Small intestine (tissue), 7 donors: ENCODE data around the gene TMEM59. TPM values are rescaled to one million over a fixed set of nuclear protein-coding genes. Genes with fewer than 3 reads are reported as not detected.
"Not testable (repeated sequence)": the region's sequence is repeated elsewhere in the genome, so short reads cannot be mapped to it uniquely, and the experiment has no call there.

Source experiments
- DNase-seq, 2 donors: peaks; one replicate each; pipeline versions ENCODE4 v3.0.0 to v3.0.0-alpha.2; 2013
- FAIRE-seq: peaks from 2 replicates; lab custom pipeline; 2012; peaks lifted over from hg19 to GRCh38; lab: Jason Lieb, UNC
- H3K27ac ChIP-seq, 3 donors: one replicate each; pipeline ENCODE4 v1.5.1; 2013; ENCODE audit warnings: low read length in 2 of 3, mild to moderate bottlenecking in 2 of 3, control low read depth in 1 of 3, inconsistent platforms in 1 of 3, low read depth in 1 of 3, moderate library complexity in 1 of 3
- H3K27me3 ChIP-seq, 3 donors: one replicate each; pipeline ENCODE4 v1.6.1; 2013; ENCODE audit warnings: low read length in 3 of 3, inconsistent platforms in 1 of 3; ENCODE audit not compliant: control insufficient read depth in 3 of 3, insufficient read depth in 3 of 3
- H3K36me3 ChIP-seq, 3 donors: one replicate each; pipeline ENCODE4 v1.6.1; 2013; ENCODE audit warnings: low read length in 3 of 3, inconsistent platforms in 1 of 3, low read depth in 1 of 3, mild to moderate bottlenecking in 1 of 3, moderate library complexity in 1 of 3; ENCODE audit not compliant: control insufficient read depth in 3 of 3, insufficient read depth in 2 of 3
- H3K4me1 ChIP-seq, 3 donors: one replicate each; pipeline ENCODE4 v1.6.1; 2013; ENCODE audit warnings: low read length in 2 of 3, inconsistent platforms in 1 of 3, low read depth in 1 of 3, mild to moderate bottlenecking in 1 of 3, moderate library complexity in 1 of 3; ENCODE audit not compliant: control insufficient read depth in 3 of 3, insufficient read depth in 2 of 3
- H3K4me3 ChIP-seq, 3 donors: one replicate each; pipeline ENCODE4 v1.5.1; 2013; ENCODE audit warnings: low read length in 3 of 3, control low read depth in 1 of 3, inconsistent platforms in 1 of 3, low read depth in 1 of 3, mild to moderate bottlenecking in 1 of 3, moderate library complexity in 1 of 3
- H3K9me3 ChIP-seq, 2 donors: one replicate each; pipeline ENCODE4 v1.6.1; 2013; ENCODE audit warnings: low read depth in 1 of 2, low read length in 1 of 2; ENCODE audit not compliant: control insufficient read depth in 2 of 2, insufficient read depth in 1 of 2
- WGBS, 3 donors: extraction: QIAGEN DNeasy Blood & Tissue Kit; methylation state at CpG; one replicate each; pipeline ENCODE4 v1.1.7; 2013; 5-methylcytosine and 5-hydroxymethylcytosine counted together
- polyA plus RNA-seq, 4 donors: library from polyadenylated mRNA; stranded (reverse) in 3 of 4; unstranded in 1 of 4; fragments of 200-250 nt in 3 of 4; fragments of 120-200 nt in 1 of 4; gene quantifications; one replicate each; pipeline versions ENCODE4 v1.2.1 to v1.2.3, GENCODE V29; 2013
- donor health status: healthy with polysubstance abuse.
- donor health status: control.
- donor health status: control.
- donor health status: Bipolar disorder and iron deficiency.
- donor health status: healthy.

TMEM59 gene
- polyA plus RNA-seq, 4 donors: 156 to 447 (median 212) TPM

- 77 to 83% (median 78%) methylated on average over 5 of the region's 5 CpGs for WGBS, 3 donors
- Histone ChIP-seq H3K4me1 (peaks cover 0 to 19% (median 0%) of the 10 kb centered on the region in 3 donors), H3K36me3 (peaks cover 0 to 5% (median 4%) of the 10 kb centered on the region in 3 donors), H3K27ac (peak overlapping the region in 1 of 3 donors; percentile 54), H3K27me3 (no peaks in the 10 kb centered on the region), H3K9me3 (no peaks in the 10 kb centered on the region), H3K4me3 (no peak overlapping the region)
- DNase-seq (peak; percentile 28 to 61), FAIRE-seq (no peak)
Measured at GRCh38 chr1:54027848-54028247, 25.2 kb downstream of the TMEM59 start.

- DNase-seq: not testable (repeated sequence)
- 90 to 100% (median 97%) methylated on average over 1 of the region's 1 CpG for WGBS, 3 donors
Measured at GRCh38 chr1:54024811-54025210, 28.2 kb downstream of the TMEM59 start.

GRCh38 chr1:54024358-54024757, 28.6 kb downstream of the TMEM59 start:
- 74 to 97% (median 79%) methylated on average over 2 of the region's 2 CpGs for WGBS, 3 donors
- no peak for FAIRE-seq
- H3K9me3 ChIP-seq: no peaks in the 10 kb centered on the region

More at GRCh38 chr1:54024811-54025210, 28.2 kb downstream of the TMEM59 start:
- not testable (repeated sequence) for H3K27ac ChIP-seq, H3K9me3 ChIP-seq, H3K4me3 ChIP-seq, FAIRE-seq, H3K36me3 ChIP-seq, H3K27me3 ChIP-seq
- H3K4me1 ChIP-seq: peaks cover 0 to 19% (median 0%) of the 10 kb centered on the region in 3 donors

GRCh38 chr1:54019562-54020176, 33.3 kb downstream of the TMEM59 start:
- not testable (repeated sequence) for H3K4me3 ChIP-seq, H3K27me3 ChIP-seq, H3K36me3 ChIP-seq, H3K9me3 ChIP-seq, H3K27ac ChIP-seq, FAIRE-seq, DNase-seq
- 87 to 92% (median 89%) methylated on average over 10 of the region's 10 CpGs for WGBS, 3 donors
- H3K4me1 ChIP-seq: peaks cover 0 to 19% (median 0%) of the 10 kb centered on the region in 3 donors

More at GRCh38 chr1:54024358-54024757, 28.6 kb downstream of the TMEM59 start:
- no peak overlapping the region for H3K4me3 ChIP-seq
- no peak overlapping the region for H3K27ac ChIP-seq
- H3K36me3 ChIP-seq: no peaks in the 10 kb centered on the region
- H3K27me3 ChIP-seq: no peaks in the 10 kb centered on the region
- H3K4me1 ChIP-seq: peaks cover 0 to 15% (median 0%) of the 10 kb centered on the region in 3 donors
- DNase-seq: no peak

- Histone ChIP-seq H3K4me1 (peaks cover 0 to 26% (median 0%) of the 10 kb centered on the region in 3 donors), H3K4me3 (no peak overlapping the region), H3K27me3 (no peaks in the 10 kb centered on the region), H3K36me3 (no peaks in the 10 kb centered on the region), H3K27ac (no peak overlapping the region), H3K9me3 (no peaks in the 10 kb centered on the region)
- no peak for FAIRE-seq
- 72 to 77% (median 73%) methylated on average over 5 of the region's 5 CpGs for WGBS, 3 donors
- DNase-seq: no peak
Measured at GRCh38 chr1:54018635-54019034, 34.4 kb downstream of the TMEM59 start.

GRCh38 chr1:54017979-54018378, 35.0 kb downstream of the TMEM59 start, which contains the start of gene LDLRAD1:
Gene LDLRAD1, minus strand, starts transcription at chr1:54018186. Its CDS starts 74 bp downstream, at chr1:54018112.
- FAIRE-seq (no peak), DNase-seq (peak; percentile 29 to 80)
- Histone ChIP-seq H3K27me3 (no peaks in the 10 kb centered on the region), H3K36me3 (no peaks in the 10 kb centered on the region), H3K4me1 (peaks cover 0 to 32% (median 0%) of the 10 kb centered on the region in 3 donors), H3K4me3 (no peak within 1 kb of the TSS), H3K9me3 (no peaks in the 10 kb centered on the region), H3K27ac (no peak within 1 kb of the TSS)
- WGBS, 3 donors: 21 to 44% (median 36%) methylated on average over 6 of the region's 6 CpGs

GRCh38 chr1:54016343-54017282, 36.4 kb downstream of the TMEM59 start:
- no peak overlapping the region for H3K4me3 ChIP-seq
- peaks cover 0 to 34% (median 0%) of the 10 kb centered on the region in 3 donors for H3K4me1 ChIP-seq
- peak; percentile 64 to 76 for DNase-seq
- H3K9me3 ChIP-seq: no peaks in the 10 kb centered on the region
- H3K27ac ChIP-seq: no peak overlapping the region
- no peaks in the 10 kb centered on the region for H3K27me3 ChIP-seq
- H3K36me3 ChIP-seq: no peaks in the 10 kb centered on the region
- 43 to 53% (median 45%) methylated on average over 8 of the region's 8 CpGs for WGBS, 3 donors
- no peak for FAIRE-seq

- Histone ChIP-seq H3K27me3 (no peaks in the 10 kb centered on the region), H3K4me3 (no peak overlapping the region), H3K27ac (no peak overlapping the region), H3K36me3 (no peaks in the 10 kb centered on the region), H3K9me3 (no peaks in the 10 kb centered on the region), H3K4me1 (peaks cover 0 to 34% (median 0%) of the 10 kb centered on the region in 3 donors)
- 62 to 68% (median 66%) methylated on average over 16 to 17 of the region's 17 CpGs for WGBS, 3 donors
- FAIRE-seq (no peak), DNase-seq (no peak)
Measured at GRCh38 chr1:54014009-54014629, 38.9 kb downstream of the TMEM59 start.
